Neuronal stem cell (in vitro differentiated cells): ENCODE measurements around the gene MGAT3.

ENCODE experiments used
- DNase-seq: peaks from one replicate; pipeline ENCODE4 v3.0.0-alpha.2; 2013; ENCODE audit warnings: low spot score
- H2AFZ ChIP-seq: one replicate; pipeline ENCODE4 v1.6.1; 2013; ENCODE audit warnings: mild to moderate bottlenecking, low read length, inconsistent platforms
- H2AK5ac ChIP-seq: 2 replicates; pipeline ENCODE4 v1.6.1; 2013; ENCODE audit warnings: low read depth, mild to moderate bottlenecking, inconsistent platforms, low read length, moderate library complexity, mixed read lengths
- H2BK120ac ChIP-seq: 2 replicates; pipeline ENCODE4 v1.6.1; 2013; ENCODE audit warnings: low read depth, mild to moderate bottlenecking, inconsistent platforms, low read length, moderate library complexity, mixed read lengths
- H2BK12ac ChIP-seq: one replicate; pipeline ENCODE4 v1.6.1; 2013; ENCODE audit warnings: low read length, inconsistent platforms
- H2BK15ac ChIP-seq: 2 replicates; pipeline ENCODE4 v1.6.1; 2013; ENCODE audit warnings: mild to moderate bottlenecking, low read length, inconsistent platforms, mixed read lengths
- H2BK5ac ChIP-seq: one replicate; pipeline ENCODE4 v1.6.1; 2013; ENCODE audit warnings: inconsistent platforms, mild to moderate bottlenecking, low read length, moderate library complexity
- H3K14ac ChIP-seq: one replicate; pipeline ENCODE4 v1.6.1; 2013; ENCODE audit warnings: low read length, inconsistent platforms
- H3K18ac ChIP-seq: 2 replicates; pipeline ENCODE4 v1.6.1; 2013; ENCODE audit warnings: low read length, inconsistent platforms
- H3K23ac ChIP-seq: 2 replicates; pipeline ENCODE4 v1.6.1; 2013; ENCODE audit warnings: low read depth, mild to moderate bottlenecking, mixed read lengths, low read length, inconsistent platforms; ENCODE audit not compliant: poor library complexity
- H3K27ac ChIP-seq: replicated peaks from 3 replicates; pipeline ENCODE4 v1.5.1; 2013; ENCODE audit warnings: low read length, inconsistent platforms
- H3K27me3 ChIP-seq, 3 experiments: 2 replicates each; pipeline ENCODE4 v1.6.1; 2013; ENCODE audit warnings: low read length in 3 of 3, mild to moderate bottlenecking in 2 of 3, inconsistent platforms in 1 of 3, low read depth in 1 of 3, mixed read lengths in 1 of 3, moderate library complexity in 1 of 3; ENCODE audit not compliant: control insufficient read depth in 3 of 3, insufficient read depth in 3 of 3
- H3K36me3 ChIP-seq, 2 donors: replicated peaks in 1 of 2; 2 replicates each; pipeline ENCODE4 v1.6.1; 2013; ENCODE audit warnings: low read length in 2 of 2; ENCODE audit not compliant: control insufficient read depth in 2 of 2, insufficient read depth in 2 of 2
- H3K4ac ChIP-seq: 2 replicates; pipeline ENCODE4 v1.6.1; 2013; ENCODE audit warnings: inconsistent platforms, mild to moderate bottlenecking, low read length, moderate library complexity
- H3K4me1 ChIP-seq, 2 donors: 1 replicate in 1 of 2; 2 replicates in 1 of 2; pipeline ENCODE4 v1.6.1; 2013; ENCODE audit warnings: low read length in 2 of 2, low read depth in 1 of 2; ENCODE audit not compliant: control insufficient read depth in 2 of 2, insufficient read depth in 1 of 2
- H3K4me2 ChIP-seq: one replicate; pipeline ENCODE4 v1.6.1; 2013; ENCODE audit warnings: mild to moderate bottlenecking, low read length, inconsistent platforms; ENCODE audit not compliant: insufficient read depth, poor library complexity, severe bottlenecking
- H3K4me3 ChIP-seq, 2 donors: 2 replicates each; pipeline ENCODE4 v1.5.1; 2013; ENCODE audit warnings: low read length in 2 of 2, mild to moderate bottlenecking in 2 of 2, inconsistent platforms in 1 of 2, moderate library complexity in 1 of 2
- H3K79me1 ChIP-seq: one replicate; pipeline ENCODE4 v1.6.1; 2013; ENCODE audit warnings: low read depth, mild to moderate bottlenecking, inconsistent platforms, low read length, moderate library complexity
- H3K9ac ChIP-seq: one replicate; pipeline ENCODE4 v1.6.1; 2013; ENCODE audit warnings: mild to moderate bottlenecking, low read depth, low read length, inconsistent platforms; ENCODE audit not compliant: poor library complexity
- H3K9me3 ChIP-seq, 2 donors: replicated peaks in 1 of 2; 2 replicates each; pipeline versions ENCODE3 to v1.6.1; 2013; ENCODE audit warnings: low read length in 2 of 2, mild to moderate bottlenecking in 2 of 2, inconsistent platforms in 1 of 2, low read depth in 1 of 2, mixed read lengths in 1 of 2, moderate library complexity in 1 of 2; ENCODE audit not compliant: control insufficient read depth in 2 of 2, insufficient read depth in 1 of 2
- H4K8ac ChIP-seq: one replicate; pipeline ENCODE4 v1.6.1; 2013; ENCODE audit warnings: low read depth, mild to moderate bottlenecking, inconsistent platforms, low read length, moderate library complexity
- H4K91ac ChIP-seq: one replicate; pipeline ENCODE4 v1.6.1; 2013; ENCODE audit warnings: low read length, low read depth, mild to moderate bottlenecking, inconsistent platforms; ENCODE audit not compliant: poor library complexity
- WGBS, 2 donors: extraction: QIAGEN DNeasy Blood & Tissue Kit; methylation state at CpG; one replicate each; pipeline ENCODE4 v1.1.7; 2013; ENCODE audit warnings: missing lambda C conversion rate in 2 of 2, mixed read lengths in 1 of 2; ENCODE audit not compliant: insufficient read length in 2 of 2, insufficient replicate concordance in 1 of 2; ENCODE audit errors: extremely low coverage in 2 of 2; 5-methylcytosine and 5-hydroxymethylcytosine counted together

Gene MGAT3

GRCh38 chr22:39525658-39525975 lies 68.8 kb downstream of the MGAT3 start:
- Histone ChIP-seq H3K14ac (no peak overlapping the region), H3K9me3 (peaks cover 0 to 4% of the 10 kb centered on the region in 2 donors), H4K8ac (no peak overlapping the region), H3K4me1 (peaks cover 19% of the 10 kb centered on the region in 2 donors), H2BK12ac (no peak overlapping the region), H2AK5ac (no peak overlapping the region), H2AFZ (no peak overlapping the region), H2BK15ac (no peak overlapping the region), H3K4ac (no peak overlapping the region), H3K36me3 (peaks cover 49 to 84% of the 10 kb centered on the region in 2 donors), H3K18ac (no peak overlapping the region), H3K23ac (peak overlapping the region; percentile 45), H3K4me3 (no peak overlapping the region), H3K27me3 (no peaks in the 10 kb centered on the region), H3K4me2 (no peak overlapping the region), H3K27ac (no peak overlapping the region), H4K91ac (no peak overlapping the region), H3K79me1 (peaks cover 13% of the 10 kb centered on the region), H2BK5ac (no peak overlapping the region), H3K9ac (no peak overlapping the region), H2BK120ac (no peak overlapping the region)
- no peak for DNase-seq
- no CpG with 5 or more reads among the region's 4 CpGs for WGBS, 2 donors

GRCh38 chr22:39526736-39527171 lies 69.9 kb downstream of the MGAT3 start:
- peak overlapping the region; percentile 49 for H3K23ac ChIP-seq
- H3K4me1 ChIP-seq: peaks cover 19 to 24% of the 10 kb centered on the region in 2 donors
- no peak overlapping the region for H3K27ac ChIP-seq
- no peak for DNase-seq
- no peaks in the 10 kb centered on the region for H3K27me3 ChIP-seq
- H3K14ac ChIP-seq: no peak overlapping the region
- no peak overlapping the region for H2AFZ ChIP-seq
- no peak overlapping the region for H4K91ac ChIP-seq
- peak overlapping the region; percentile 39 for H2BK5ac ChIP-seq
- H2BK12ac ChIP-seq: no peak overlapping the region
- peaks cover 17% of the 10 kb centered on the region for H3K79me1 ChIP-seq
- H2BK15ac ChIP-seq: no peak overlapping the region
- H2BK120ac ChIP-seq: no peak overlapping the region
- no peak overlapping the region for H3K18ac ChIP-seq
- no peak overlapping the region for H3K9ac ChIP-seq
- H2AK5ac ChIP-seq: no peak overlapping the region
- no peak overlapping the region for H3K4ac ChIP-seq
- H3K4me2 ChIP-seq: no peak overlapping the region
- H3K9me3 ChIP-seq: peaks cover 0 to 4% of the 10 kb centered on the region in 2 donors
- no peak overlapping the region for H3K4me3 ChIP-seq
- H4K8ac ChIP-seq: no peak overlapping the region
- H3K36me3 ChIP-seq: peaks cover 46 to 87% of the 10 kb centered on the region in 2 donors
- WGBS, 2 donors: no CpG with 5 or more reads among the region's 4 CpGs

GRCh38 chr22:39527481-39527961 lies 70.7 kb downstream of the MGAT3 start:
- Histone ChIP-seq H2AK5ac (no peak overlapping the region), H3K36me3 (peaks cover 39 to 79% of the 10 kb centered on the region in 2 donors), H3K4me2 (no peak overlapping the region), H3K18ac (no peak overlapping the region), H3K27me3 (no peaks in the 10 kb centered on the region), H2BK120ac (no peak overlapping the region), H4K91ac (no peak overlapping the region), H3K79me1 (peaks cover 20% of the 10 kb centered on the region), H3K9ac (no peak overlapping the region), H3K27ac (no peak overlapping the region), H3K9me3 (peaks cover 0 to 4% of the 10 kb centered on the region in 2 donors), H2AFZ (no peak overlapping the region), H2BK12ac (no peak overlapping the region), H2BK15ac (no peak overlapping the region), H2BK5ac (peak overlapping the region; percentile 39), H3K4ac (no peak overlapping the region), H3K4me1 (peaks cover 15 to 22% of the 10 kb centered on the region in 2 donors), H4K8ac (no peak overlapping the region), H3K14ac (no peak overlapping the region), H3K23ac (no peak overlapping the region), H3K4me3 (no peak overlapping the region)
- DNase-seq: no peak
- WGBS, 2 donors: no CpG with 5 or more reads among the region's 6 CpGs

GRCh38 chr22:39528080-39528661 lies 71.4 kb downstream of the MGAT3 start:
- no peak overlapping the region for H2AK5ac ChIP-seq
- H2BK5ac ChIP-seq: peak overlapping the region; percentile 54
- peaks cover 20% of the 10 kb centered on the region for H3K79me1 ChIP-seq
- no peak overlapping the region for H3K4ac ChIP-seq
- H3K9ac ChIP-seq: no peak overlapping the region
- H3K4me1 ChIP-seq: peaks cover 9 to 22% of the 10 kb centered on the region in 2 donors
- peaks cover 33 to 73% of the 10 kb centered on the region in 2 donors for H3K36me3 ChIP-seq
- no peak overlapping the region for H2BK12ac ChIP-seq
- no peak overlapping the region for H3K4me3 ChIP-seq
- no peak overlapping the region for H4K91ac ChIP-seq
- H3K18ac ChIP-seq: no peak overlapping the region
- H2BK120ac ChIP-seq: no peak overlapping the region
- peak overlapping the region; percentile 18 for H3K27ac ChIP-seq
- H4K8ac ChIP-seq: no peak overlapping the region
- no peak overlapping the region for H3K14ac ChIP-seq
- no peak overlapping the region for H2AFZ ChIP-seq
- no CpG with 5 or more reads among the region's 12 CpGs for WGBS, 2 donors
- no peak overlapping the region for H3K23ac ChIP-seq
- no peak overlapping the region for H2BK15ac ChIP-seq
- H3K4me2 ChIP-seq: no peak overlapping the region
- H3K27me3 ChIP-seq: no peaks in the 10 kb centered on the region
- peaks cover 0 to 3% of the 10 kb centered on the region in 2 donors for H3K9me3 ChIP-seq
- DNase-seq: no peak
